Smooth muscle cell (in vitro differentiated cells): ENCODE results near the gene ST6GALNAC3. TPM values are rescaled to one million over a fixed set of nuclear protein-coding genes. Genes with fewer than 3 reads are reported as not detected.

ENCODE experiments used
- DNase-seq: peaks from one replicate; lab custom pipeline; 2025; ENCODE audit not compliant: unreplicated experiment; lab: John Stamatoyannopoulos, UW
- H2AFZ ChIP-seq: fragments of 200-600 bp; sonication (generic); 2 replicates; pipeline ENCODE4 v1.6.0; 2016; ENCODE audit warnings: antibody characterized with exemption, low read depth, mild to moderate bottlenecking
- H3F3A ChIP-seq: fragments of 200-600 bp; sonication (generic); 2 replicates; pipeline ENCODE4 v1.6.0; 2017; ENCODE audit warnings: antibody characterized with exemption, low read depth
- H3K27ac ChIP-seq: fragments of 200-600 bp; sonication (generic); 2 replicates; pipeline ENCODE4 v1.5.1; 2016; ENCODE audit warnings: low read depth, mild to moderate bottlenecking
- H3K27me3 ChIP-seq: fragments of 200-600 bp; sonication (generic); 2 replicates; pipeline ENCODE4 v1.6.1; 2016; ENCODE audit warnings: low read depth, mild to moderate bottlenecking
- H3K36me3 ChIP-seq: fragments of 200-600 bp; sonication (generic); 2 replicates; pipeline ENCODE4 v1.5.1; 2016; ENCODE audit warnings: low read depth
- H3K4me1 ChIP-seq: fragments of 200-600 bp; sonication (generic); 2 replicates; pipeline ENCODE4 v1.5.1; 2016; ENCODE audit warnings: low read depth
- H3K4me2 ChIP-seq: fragments of 200-600 bp; sonication (generic); 2 replicates; pipeline ENCODE4 v1.6.0; 2016; ENCODE audit warnings: mild to moderate bottlenecking
- H3K4me3 ChIP-seq: fragments of 200-600 bp; sonication (generic); 2 replicates; pipeline ENCODE4 v1.5.1; 2016; ENCODE audit warnings: mild to moderate bottlenecking
- H3K79me2 ChIP-seq: fragments of 200-600 bp; sonication (generic); 2 replicates; pipeline ENCODE4 v1.6.0; 2016; ENCODE audit warnings: low read depth, mild to moderate bottlenecking
- H3K9ac ChIP-seq: fragments of 200-600 bp; sonication (generic); 2 replicates; pipeline ENCODE4 v1.6.0; 2016; ENCODE audit warnings: low read depth
- H3K9me3 ChIP-seq: fragments of 200-600 bp; sonication (generic); replicated peaks from 2 replicates; pipeline ENCODE4 v1.5.1; 2016; ENCODE audit warnings: low read depth
- H4K20me1 ChIP-seq: fragments of 200-600 bp; sonication (generic); 2 replicates; pipeline ENCODE4 v1.6.0; 2016; ENCODE audit warnings: low read depth
- WGBS: methylation state at CpG from one replicate; pipeline ENCODE4 v1.1.7; 2016; ENCODE audit warnings: low lambda C conversion rate; 5-methylcytosine and 5-hydroxymethylcytosine counted together
- polyA plus RNA-seq: library from polyadenylated mRNA; unstranded; fragments of >200 nt; fragmentation: Nextera tagmentation; extraction: Ambion mirVana; gene quantifications from 2 replicates; pipeline ENCODE4 v1.2.1, GENCODE V29; 2016
- total RNA-seq: library from RNA; depleted of rRNA; stranded (reverse); fragments of >200 nt; gene quantifications from 2 replicates; pipeline ENCODE4 v1.2.3, GENCODE V29; 2014
- TF ChIP-seq, protein P1 (sequence below): fragments of 200-600 bp; sonication (generic); IDR thresholded peaks from 2 replicates; pipeline ENCODE4 v1.5.1; 2017; ENCODE audit warnings: borderline replicate concordance, mild to moderate bottlenecking, antibody characterized with exemption; ENCODE audit not compliant: insufficient read depth, poor library complexity, severe bottlenecking

Gene ST6GALNAC3
- total and polyA plus RNA-seq, 2 experiments from 2014 or later: 9.3 to 13.4 TPM

DNA sequence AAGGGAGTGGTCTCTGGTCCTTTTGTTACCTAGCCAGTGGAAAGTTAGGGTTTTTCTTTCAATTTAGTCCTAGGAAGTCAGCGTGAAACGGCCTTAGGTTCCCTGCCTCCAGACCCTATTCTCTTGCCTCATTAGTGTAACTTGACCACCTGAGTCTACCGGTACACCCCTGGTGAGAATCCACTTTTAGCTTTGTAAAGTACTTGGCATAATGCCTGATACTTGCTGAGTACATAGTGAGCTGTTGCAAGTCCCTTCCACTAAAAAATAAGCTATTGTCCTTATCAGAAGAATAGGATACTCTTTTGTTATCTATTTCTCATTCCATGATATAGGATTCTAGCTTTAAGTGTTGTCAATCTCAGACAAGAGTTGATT, 228.8 kb downstream of the ST6GALNAC3 start:
- Histone ChIP-seq H2AFZ (no peak overlapping the region), H3K27ac (no peak overlapping the region), H3F3A (no peaks in the 10 kb centered on the region), H3K9ac (no peak overlapping the region), H3K9me3 (no peaks in the 10 kb centered on the region), H3K4me1 (peaks cover 7% of the 10 kb centered on the region), H3K79me2 (no peaks in the 10 kb centered on the region), H3K27me3 (no peaks in the 10 kb centered on the region), H3K36me3 (no peaks in the 10 kb centered on the region), H4K20me1 (no peaks in the 10 kb centered on the region), H3K4me2 (no peak overlapping the region), H3K4me3 (no peak overlapping the region)
- WGBS: 95% methylated on average over 3 of the region's 3 CpGs
- DNase-seq: no peak
- TF ChIP-seq, protein P1, sequence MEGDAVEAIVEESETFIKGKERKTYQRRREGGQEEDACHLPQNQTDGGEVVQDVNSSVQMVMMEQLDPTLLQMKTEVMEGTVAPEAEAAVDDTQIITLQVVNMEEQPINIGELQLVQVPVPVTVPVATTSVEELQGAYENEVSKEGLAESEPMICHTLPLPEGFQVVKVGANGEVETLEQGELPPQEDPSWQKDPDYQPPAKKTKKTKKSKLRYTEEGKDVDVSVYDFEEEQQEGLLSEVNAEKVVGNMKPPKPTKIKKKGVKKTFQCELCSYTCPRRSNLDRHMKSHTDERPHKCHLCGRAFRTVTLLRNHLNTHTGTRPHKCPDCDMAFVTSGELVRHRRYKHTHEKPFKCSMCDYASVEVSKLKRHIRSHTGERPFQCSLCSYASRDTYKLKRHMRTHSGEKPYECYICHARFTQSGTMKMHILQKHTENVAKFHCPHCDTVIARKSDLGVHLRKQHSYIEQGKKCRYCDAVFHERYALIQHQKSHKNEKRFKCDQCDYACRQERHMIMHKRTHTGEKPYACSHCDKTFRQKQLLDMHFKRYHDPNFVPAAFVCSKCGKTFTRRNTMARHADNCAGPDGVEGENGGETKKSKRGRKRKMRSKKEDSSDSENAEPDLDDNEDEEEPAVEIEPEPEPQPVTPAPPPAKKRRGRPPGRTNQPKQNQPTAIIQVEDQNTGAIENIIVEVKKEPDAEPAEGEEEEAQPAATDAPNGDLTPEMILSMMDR: no peak

DNA sequence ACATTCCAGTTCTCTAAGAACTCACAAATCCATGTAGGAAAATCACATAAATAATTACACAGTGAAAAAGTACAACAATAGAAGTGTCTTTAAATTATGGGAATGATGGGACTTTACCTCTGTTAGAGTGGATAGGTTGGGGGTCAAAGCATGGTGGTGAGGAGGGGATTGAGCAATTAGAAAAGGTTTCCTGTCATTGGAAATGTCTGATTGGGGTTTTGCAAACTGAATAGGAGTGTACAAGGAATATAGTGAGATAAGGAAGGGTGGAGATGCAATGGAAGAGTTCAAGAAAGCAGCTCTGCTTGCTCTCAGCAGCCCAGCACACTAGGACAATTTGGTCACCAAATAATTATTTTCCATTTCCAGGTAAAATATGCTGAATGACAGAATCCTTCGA, 238.8 kb downstream of the ST6GALNAC3 start:
- peaks cover 7% of the 10 kb centered on the region for H3K4me1 ChIP-seq
- H3K79me2 ChIP-seq: no peaks in the 10 kb centered on the region
- H3K9me3 ChIP-seq: no peaks in the 10 kb centered on the region
- TF ChIP-seq, protein P1: no peak
- H3K36me3 ChIP-seq: no peaks in the 10 kb centered on the region
- 92% methylated on average over 1 of the region's 1 CpG for WGBS
- H3K27me3 ChIP-seq: no peaks in the 10 kb centered on the region
- no peaks in the 10 kb centered on the region for H3F3A ChIP-seq
- H4K20me1 ChIP-seq: no peaks in the 10 kb centered on the region
- no peak overlapping the region for H3K9ac ChIP-seq
- no peak overlapping the region for H3K4me2 ChIP-seq
- no peak for DNase-seq
- H3K27ac ChIP-seq: no peak overlapping the region
- no peak overlapping the region for H3K4me3 ChIP-seq
- H2AFZ ChIP-seq: no peak overlapping the region

DNA sequence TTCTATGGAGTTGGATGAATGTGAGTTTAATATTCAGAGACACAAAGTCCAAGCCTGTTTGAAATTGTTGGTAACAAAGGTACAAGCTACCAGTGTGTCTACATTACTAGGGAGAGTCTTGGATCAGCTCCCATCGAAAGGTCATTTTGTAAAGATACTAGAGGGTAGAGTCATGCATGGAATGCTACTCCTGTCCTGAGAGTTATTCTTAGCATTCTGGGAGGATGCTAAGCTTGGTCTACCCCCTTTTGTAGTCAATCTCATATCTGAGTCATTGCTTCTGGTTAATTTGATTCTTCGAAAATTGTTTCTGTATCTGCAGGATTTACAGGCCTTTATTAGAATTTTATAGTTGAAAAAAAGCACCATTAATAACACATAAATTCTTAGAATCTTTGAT, 240.2 kb downstream of the ST6GALNAC3 start:
- Histone ChIP-seq H3F3A (no peaks in the 10 kb centered on the region), H3K4me3 (no peak overlapping the region), H2AFZ (no peak overlapping the region), H3K9ac (no peak overlapping the region), H3K27ac (no peak overlapping the region), H4K20me1 (no peaks in the 10 kb centered on the region), H3K27me3 (no peaks in the 10 kb centered on the region), H3K4me1 (peaks cover 7% of the 10 kb centered on the region), H3K4me2 (no peak overlapping the region), H3K9me3 (no peaks in the 10 kb centered on the region), H3K79me2 (no peaks in the 10 kb centered on the region), H3K36me3 (no peaks in the 10 kb centered on the region)
- 80% methylated on average over 2 of the region's 2 CpGs for WGBS
- TF ChIP-seq, protein P1: no peak
- DNase-seq: no peak

DNA sequence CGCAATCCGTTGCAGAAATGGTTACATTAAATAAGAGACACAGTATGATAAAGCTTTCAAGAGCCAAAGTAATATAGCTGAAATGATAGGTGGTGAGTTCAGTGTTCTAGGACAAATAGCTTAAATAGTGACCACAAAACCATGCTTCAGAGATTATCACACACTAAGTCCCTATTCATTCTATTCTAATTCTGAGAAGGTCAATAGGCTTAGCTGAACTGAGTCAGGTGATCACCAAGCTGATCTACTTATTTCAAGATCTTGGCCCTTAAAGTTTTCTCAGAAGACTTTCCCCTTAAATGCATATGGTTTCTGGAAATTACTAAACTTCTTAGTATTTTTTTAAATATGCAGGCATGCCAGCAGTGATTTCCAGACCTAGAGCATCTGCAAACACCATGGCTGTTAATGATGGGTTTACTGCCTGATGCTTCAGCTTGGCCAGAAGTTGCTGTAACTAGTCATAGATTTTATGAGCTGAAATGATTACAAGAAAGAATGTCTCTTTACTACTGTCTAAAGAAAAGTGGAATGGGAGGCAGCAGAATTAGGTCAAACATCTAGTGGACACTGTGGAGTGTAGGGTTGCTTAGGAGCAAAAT, 242.9 kb downstream of the ST6GALNAC3 start:
- Histone ChIP-seq H3K27ac (peak overlapping the region; percentile 36), H3K4me3 (no peak overlapping the region), H3K9me3 (no peaks in the 10 kb centered on the region), H2AFZ (no peak overlapping the region), H3K36me3 (no peaks in the 10 kb centered on the region), H3F3A (no peaks in the 10 kb centered on the region), H3K27me3 (no peaks in the 10 kb centered on the region), H3K79me2 (no peaks in the 10 kb centered on the region), H4K20me1 (no peaks in the 10 kb centered on the region), H3K4me1 (peaks cover 7% of the 10 kb centered on the region), H3K9ac (no peak overlapping the region), H3K4me2 (no peak overlapping the region)
- no peak for DNase-seq
- TF ChIP-seq, protein P1: no peak
- 73% methylated on average over 2 of the region's 2 CpGs for WGBS
